Glomerular visceral epithelial cell (primary cell): ENCODE results near the gene NTN1.
A peak's percentile ranks its signal among the peaks of the same experiment; 100 is the strongest.

Source experiments
- DNase-seq: peaks from one replicate; pipeline ENCODE4 v3.0.0-alpha.2; 2016; ENCODE audit errors: extremely low spot score

NTN1 gene

DNA sequence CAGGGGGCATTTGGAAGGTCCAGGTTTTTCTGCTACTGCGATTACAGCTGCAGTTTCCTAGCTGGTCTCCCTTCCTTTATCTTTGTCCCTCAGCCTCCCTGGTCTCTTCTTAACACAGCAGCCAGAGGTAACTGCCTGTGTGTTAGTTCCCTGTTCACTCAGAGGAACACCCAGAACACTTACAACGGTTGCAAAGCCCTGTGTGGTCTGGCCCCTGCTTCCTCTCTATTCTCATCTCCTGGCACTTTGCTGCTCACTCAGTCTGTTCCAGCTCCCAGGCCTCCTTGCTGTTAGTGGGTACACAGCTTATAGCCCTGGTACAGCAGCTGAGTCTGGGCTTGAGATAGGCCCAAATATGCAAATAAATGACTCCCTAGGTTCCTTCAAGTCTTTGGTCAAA is 16.4 kb downstream of the NTN1 start:
- no peak for DNase-seq

GRCh38 chr17:9038380-9038779 is 17.1 kb downstream of the NTN1 start:
- DNase-seq = no peak

DNA sequence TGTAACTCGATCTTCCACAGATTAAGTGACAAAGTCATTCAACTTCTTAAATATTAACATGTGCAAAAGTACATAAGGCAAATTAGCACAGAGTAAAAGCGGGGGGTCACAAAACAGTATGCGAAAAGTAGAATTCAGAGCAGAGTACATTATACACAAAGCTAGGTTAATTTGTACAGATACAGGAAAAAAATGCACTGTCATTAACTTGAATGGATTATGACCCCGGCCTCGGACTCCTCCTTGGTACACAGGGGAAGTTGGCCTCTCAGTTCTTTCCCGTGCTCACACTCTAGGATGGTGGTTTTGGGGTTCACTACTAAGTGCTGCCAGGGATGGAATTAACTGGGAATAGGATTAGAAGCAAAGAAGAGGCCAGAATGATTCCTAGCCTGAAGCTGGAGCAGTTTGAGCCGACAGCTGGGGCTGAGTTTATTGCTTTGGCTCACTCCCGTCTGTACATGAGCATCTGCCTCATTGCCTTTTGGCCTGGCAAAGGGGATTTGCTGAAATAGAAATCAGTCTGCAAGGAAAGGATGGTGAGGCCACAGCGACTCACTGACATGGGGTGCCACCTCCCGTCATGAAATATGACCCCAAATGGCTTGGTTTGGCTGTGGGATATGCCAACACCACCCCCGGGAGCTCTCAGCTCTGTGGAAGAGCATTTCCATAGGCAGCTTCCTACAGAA is 23.6 kb downstream of the NTN1 start:
- DNase-seq = no peak

- peak; percentile 27 for DNase-seq
These were observed 29.6 kb downstream of the NTN1 start for GRCh38 chr17:9050801-9051401.

DNA sequence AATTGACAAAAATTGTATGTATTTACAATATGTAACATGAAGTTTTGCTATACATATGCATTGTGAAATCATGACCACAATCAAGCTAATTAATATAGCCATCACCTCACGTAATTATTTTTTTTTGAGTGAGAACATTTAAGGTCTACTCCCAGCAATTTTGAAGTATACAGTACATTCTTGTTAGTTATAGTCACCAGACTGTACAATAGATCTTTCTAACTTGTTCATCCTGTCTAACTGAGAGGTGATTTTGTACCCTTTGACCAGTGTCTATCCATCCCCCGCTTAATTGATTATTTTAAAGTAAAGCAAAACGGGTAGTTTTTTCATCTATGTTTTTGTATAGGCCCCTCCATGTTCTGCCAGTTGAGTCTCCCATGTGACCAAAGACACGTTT is 30.3 kb downstream of the NTN1 start:
- no peak for DNase-seq

- DNase-seq = no peak
These were observed 31.6 kb downstream of the NTN1 start for GRCh38 chr17:9052921-9053320.

- DNase-seq = no peak
These were observed 32.1 kb downstream of the NTN1 start for GRCh38 chr17:9053406-9053805.

DNA sequence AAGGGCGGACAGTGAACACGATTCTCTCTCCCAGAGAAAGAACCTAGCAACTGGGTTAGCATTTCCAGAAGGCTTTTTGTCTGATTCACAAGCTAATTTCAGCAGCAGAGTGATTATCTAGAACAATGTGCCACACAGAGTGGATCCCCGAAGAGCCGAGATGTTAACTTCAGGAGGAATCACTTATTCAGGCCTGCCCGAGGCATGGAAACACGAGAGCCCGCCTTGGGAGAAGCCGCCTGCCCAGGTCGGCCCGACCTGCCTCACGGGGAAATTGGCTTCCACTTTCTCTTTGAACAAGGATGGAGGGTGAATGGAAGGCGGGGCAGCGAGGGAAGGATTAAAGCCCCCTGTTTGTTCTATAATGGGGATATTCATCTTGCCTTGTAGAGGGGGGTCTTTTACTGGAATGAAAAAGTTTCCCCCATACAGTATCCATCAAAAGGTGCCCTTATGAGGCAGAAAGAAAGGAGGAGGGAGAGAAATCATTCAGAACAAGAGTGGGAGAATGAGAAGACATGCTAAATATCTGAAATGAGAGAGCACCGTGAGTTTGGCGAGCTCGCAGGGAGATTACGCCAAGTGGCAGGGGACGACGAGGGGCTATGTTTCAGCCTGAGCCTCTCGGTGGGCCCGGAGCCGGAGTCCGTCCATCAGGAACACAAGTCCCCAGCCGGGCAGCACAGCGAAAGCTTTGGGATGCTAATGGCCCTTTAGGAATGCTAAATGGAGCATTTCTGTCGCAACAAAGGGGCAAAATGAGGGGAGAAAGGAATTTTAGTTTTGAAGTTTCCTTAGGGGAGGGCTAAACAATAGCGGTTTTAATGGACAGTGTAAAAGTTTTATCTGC is 33.0 kb downstream of the NTN1 start:
- no peak for DNase-seq

DNA sequence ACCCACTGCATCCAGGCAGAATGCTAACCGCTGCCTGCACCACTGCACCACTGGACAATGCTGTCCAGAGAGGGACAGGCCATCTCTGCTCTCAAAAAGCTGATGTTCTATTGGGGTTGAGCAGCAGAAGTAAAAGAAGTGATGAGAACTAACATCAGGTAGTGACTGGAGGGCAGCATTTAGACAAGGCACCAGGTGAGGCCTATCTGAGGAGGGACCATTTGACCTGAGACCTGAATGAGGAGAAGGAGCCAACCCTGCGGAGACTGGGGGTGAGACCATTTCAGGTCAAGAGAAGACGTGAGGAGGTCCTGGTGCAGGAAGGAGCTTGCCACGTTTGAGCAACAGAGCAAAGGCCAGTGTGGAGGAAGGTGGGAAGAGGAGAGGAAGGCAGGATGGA is 34.0 kb downstream of the NTN1 start:
- DNase-seq = no peak

- no peak for DNase-seq
These were observed 35.3 kb downstream of the NTN1 start for GRCh38 chr17:9056566-9056965.

- DNase-seq = no peak
These were observed 36.0 kb downstream of the NTN1 start for GRCh38 chr17:9057310-9057709.

DNA sequence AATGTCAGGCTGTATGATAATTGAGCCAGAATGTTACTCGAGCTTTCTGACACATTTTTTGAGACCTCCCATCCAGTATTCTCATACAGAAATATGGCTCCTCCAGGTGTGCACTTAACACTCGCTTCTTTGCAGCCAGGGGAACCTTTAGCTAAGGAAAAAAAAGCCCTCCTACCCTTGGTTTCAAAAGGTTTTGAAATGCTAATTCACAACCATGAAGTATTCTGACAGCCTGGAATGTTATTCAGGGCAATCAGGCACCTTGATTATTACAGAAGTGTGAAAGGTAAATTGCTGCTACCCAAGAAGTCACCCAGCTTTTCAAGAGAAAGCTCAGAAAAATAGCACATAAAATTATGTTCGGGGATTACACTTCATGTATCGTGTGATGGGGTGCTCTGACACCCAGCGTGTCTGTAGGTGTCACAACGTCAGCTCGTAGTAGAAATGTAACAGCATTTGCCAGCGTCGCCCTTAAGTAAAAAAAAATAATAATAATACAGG is 41.1 kb downstream of the NTN1 start:
- DNase-seq = no peak

- DNase-seq = no peak
These were observed 43.1 kb downstream of the NTN1 start for GRCh38 chr17:9064311-9064834.

- no peak for DNase-seq
These were observed 49.7 kb downstream of the NTN1 start for GRCh38 chr17:9071016-9071415.

DNA sequence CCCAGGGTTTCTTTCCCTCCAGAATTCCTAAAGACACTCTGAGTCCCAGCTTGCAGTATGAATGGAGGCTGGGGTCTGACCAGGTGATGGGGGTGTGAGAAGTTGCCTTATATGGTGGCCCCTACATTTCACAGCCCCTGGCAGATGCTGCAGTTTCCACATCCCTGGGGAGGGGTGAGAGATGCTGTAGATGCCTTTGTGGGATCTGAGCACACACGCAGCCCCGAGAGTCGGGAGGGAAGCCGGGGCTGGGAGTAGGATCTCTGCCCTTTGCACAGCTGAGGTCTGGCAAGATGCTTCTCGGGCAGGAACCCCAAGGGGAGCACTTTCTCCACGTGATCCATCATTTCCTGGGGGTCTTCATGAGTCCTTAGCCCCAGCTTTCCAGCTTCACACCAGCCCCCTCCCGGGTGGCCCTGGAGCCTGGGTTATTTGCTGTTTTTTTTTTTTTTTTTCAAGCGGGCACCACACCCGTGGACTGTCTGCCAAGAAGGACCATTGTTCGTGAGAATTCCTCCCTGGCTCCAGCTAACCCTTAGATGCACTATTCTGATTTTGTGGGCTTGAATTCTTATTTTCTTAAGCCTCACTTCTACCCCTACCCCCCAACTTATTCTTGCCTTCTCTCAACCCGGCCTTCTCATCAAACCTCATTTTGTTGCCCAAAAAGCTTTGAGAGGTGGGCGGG is 50.6 kb downstream of the NTN1 start:
- no peak for DNase-seq

DNA sequence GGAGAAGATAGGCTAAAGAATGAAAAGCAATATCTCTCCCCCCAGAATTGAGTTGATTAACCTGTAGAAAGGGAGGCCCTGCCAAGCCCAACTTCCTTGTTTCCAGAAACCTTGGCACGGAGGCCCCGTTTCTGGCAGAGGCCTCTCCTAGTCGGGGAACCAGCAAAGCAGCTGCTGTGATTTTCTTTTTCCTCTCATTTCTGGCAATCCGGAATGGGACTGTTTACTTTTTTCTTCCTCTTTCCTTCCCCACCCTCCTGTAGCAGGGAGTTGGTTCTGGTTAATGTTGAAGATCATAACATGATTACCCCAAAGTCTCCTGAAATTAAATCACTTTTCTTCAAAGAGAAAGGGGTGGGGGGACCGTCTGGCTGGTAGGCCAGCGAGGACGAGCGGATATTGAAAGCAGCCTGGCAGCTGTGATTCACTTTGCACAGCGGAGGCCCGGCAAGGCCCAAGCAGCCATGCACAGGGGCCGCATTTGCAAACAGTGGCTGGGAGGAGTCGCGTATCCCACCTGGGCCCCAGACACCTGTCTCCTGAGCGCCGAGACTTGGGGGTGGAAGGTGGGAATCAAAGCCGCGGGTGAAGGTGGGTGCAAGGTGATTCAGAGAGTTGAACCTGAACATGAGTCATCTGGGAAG is 51.5 kb downstream of the NTN1 start:
- no peak for DNase-seq

DNA sequence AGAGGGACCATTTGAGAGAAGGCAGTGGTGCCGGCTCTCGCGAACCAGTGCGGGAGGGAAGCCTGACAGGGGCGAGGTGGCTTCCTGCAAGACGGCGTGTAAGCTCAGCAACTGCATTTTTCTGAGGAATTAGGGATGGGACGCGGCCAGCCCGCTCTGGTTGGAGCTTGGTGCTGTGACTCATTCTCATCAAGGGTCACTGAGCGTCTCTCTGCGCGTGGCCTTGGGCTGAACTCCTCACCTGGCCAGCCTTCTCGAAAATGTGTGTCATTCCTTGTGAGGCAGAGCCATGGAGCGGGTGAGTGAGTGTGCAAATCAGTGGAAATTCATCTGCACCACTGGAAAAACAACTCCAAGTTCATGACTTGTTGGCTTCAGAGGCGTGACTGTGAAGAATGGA is 52.8 kb downstream of the NTN1 start:
- no peak for DNase-seq

DNA sequence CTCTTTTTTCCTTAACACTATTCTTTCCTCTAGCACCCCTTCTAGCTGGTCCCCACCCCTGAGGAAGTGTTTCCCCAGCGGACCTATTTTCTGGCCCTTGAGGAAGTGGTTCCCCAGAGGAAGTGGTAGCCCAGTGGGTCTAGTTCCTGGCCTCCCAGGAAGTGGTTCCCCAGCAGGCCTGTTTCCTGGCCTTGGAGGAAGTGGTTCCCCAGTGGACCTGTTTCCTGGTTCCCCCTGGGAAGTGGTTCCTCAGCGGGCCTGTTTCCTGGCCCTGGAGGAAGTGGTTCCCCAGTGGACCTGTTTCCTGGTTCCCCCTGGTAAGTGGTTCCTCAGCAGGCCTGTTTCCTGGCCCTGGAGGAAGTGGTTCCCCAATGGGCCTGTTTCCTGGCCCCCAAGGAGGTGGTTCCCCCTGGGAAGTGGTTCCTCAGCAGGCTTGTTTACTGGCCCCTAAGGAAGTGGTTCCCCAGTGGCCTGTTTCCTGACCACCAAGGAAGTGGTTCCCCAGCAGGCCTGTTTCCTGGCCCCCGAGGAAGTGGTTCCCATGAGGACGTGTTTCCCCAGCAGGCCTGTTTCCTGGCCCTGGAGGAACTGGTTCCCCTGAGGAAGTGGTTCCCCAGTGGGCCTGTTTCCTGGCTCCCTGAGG is 58.3 kb downstream of the NTN1 start:
- DNase-seq = no peak

GRCh38 chr17:9080296-9080914 is 59.1 kb downstream of the NTN1 start:
- no peak for DNase-seq

GRCh38 chr17:9080983-9081382 is 59.7 kb downstream of the NTN1 start:
- DNase-seq = no peak
